ENCODE data around the gene MFSD6. TPM values are rescaled to one million over a fixed set of nuclear protein-coding genes. Genes with fewer than 3 reads are reported as not detected.

The MFSD6 gene
- polyA plus RNA-seq, 3 donors: 8.8 to 15.7 (median 12.9) TPM

DNA sequence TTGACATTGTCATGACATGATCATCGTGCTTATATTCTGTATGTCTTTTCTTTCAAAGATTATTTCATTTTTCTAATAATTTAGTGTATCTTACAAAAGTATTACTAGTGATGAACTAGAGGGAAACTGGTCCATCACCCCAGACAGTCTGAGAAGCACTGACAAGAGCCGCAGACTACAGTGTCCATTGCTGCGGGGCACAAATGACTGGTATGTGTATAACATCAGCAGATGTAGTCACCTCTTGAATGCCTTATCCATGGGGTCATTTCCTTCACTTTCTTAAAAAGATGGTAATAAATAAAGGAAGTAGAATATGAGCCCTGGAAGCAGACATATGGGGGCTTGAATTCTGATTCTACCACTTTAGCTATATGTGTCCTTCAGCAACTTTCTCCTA is 96.8 kb downstream of the MFSD6 start:
- no peaks in the 10 kb centered on the region for H3K9me3 ChIP-seq (replicated peaks in 1 of 2; ENCODE audit: control insufficient read depth in 1 of 2, insufficient read depth in 1 of 2, low read length in 2 of 2)
- no CpG with 5 or more reads among the region's 3 CpGs for WGBS (ENCODE audit: insufficient coverage)
- no peak overlapping the region for H3K4me2 ChIP-seq (replicated peaks; ENCODE audit: extremely low read depth, low read length, poor library complexity, severe bottlenecking)
- peaks cover 0 to 1% (median 0%) of the 10 kb centered on the region in 3 donors for H3K27me3 Mint-ChIP-seq (ENCODE audit: low read depth in 3 of 3)
- peaks cover 58 to 65% of the 10 kb centered on the region in 2 donors for H3K36me3 Mint-ChIP-seq
- intact Hi-C loops (cut with micrococcal nuclease): no loop called here
- peaks cover 58 to 93% of the 10 kb centered on the region in 2 donors for H3K36me3 ChIP-seq (replicated peaks in 1 of 2; ENCODE audit: control insufficient read depth in 1 of 2, insufficient read depth in 2 of 2, low read length in 2 of 2)
- no peaks in the 10 kb centered on the region for H3K4me1 ChIP-seq (ENCODE audit: control insufficient read depth in 1 of 2, insufficient read depth in 2 of 2, low read length in 2 of 2)
- no peak overlapping the region for H3K9ac ChIP-seq (ENCODE audit: insufficient read depth, low read length, poor library complexity, severe bottlenecking)
- H4K20me1 ChIP-seq (ENCODE audit: insufficient read depth, low read length): no peaks in the 10 kb centered on the region
- H2AFZ ChIP-seq (ENCODE audit: insufficient read depth, low read depth, low read length, poor library complexity, severe bottlenecking): no peak overlapping the region
- H3K79me2 ChIP-seq (ENCODE audit: insufficient read depth, low read length): no peaks in the 10 kb centered on the region
- TF ChIP-seq, protein P1, sequence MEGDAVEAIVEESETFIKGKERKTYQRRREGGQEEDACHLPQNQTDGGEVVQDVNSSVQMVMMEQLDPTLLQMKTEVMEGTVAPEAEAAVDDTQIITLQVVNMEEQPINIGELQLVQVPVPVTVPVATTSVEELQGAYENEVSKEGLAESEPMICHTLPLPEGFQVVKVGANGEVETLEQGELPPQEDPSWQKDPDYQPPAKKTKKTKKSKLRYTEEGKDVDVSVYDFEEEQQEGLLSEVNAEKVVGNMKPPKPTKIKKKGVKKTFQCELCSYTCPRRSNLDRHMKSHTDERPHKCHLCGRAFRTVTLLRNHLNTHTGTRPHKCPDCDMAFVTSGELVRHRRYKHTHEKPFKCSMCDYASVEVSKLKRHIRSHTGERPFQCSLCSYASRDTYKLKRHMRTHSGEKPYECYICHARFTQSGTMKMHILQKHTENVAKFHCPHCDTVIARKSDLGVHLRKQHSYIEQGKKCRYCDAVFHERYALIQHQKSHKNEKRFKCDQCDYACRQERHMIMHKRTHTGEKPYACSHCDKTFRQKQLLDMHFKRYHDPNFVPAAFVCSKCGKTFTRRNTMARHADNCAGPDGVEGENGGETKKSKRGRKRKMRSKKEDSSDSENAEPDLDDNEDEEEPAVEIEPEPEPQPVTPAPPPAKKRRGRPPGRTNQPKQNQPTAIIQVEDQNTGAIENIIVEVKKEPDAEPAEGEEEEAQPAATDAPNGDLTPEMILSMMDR (IDR thresholded peaks at IDR 0.05): no peak
- H3K27ac ChIP-seq (ENCODE audit: low read depth in 1 of 2, low read length in 2 of 2): no peak overlapping the region
- no peaks in the 10 kb centered on the region for H3K9me3 Mint-ChIP-seq
- DNase-seq: no peak
- H3K27me3 ChIP-seq (ENCODE audit: control insufficient read depth in 2 of 2, insufficient read depth in 2 of 2, low read length in 2 of 2): no peaks in the 10 kb centered on the region
- H3K4me3 Mint-ChIP-seq: no peak overlapping the region
- H3K4me3 ChIP-seq (replicated peaks in 1 of 3; ENCODE audit: low read depth in 2 of 3, low read length in 3 of 3): no peak overlapping the region
- H3K4me1 Mint-ChIP-seq: no peaks in the 10 kb centered on the region
- no peak overlapping the region for H3K27ac Mint-ChIP-seq

DNA sequence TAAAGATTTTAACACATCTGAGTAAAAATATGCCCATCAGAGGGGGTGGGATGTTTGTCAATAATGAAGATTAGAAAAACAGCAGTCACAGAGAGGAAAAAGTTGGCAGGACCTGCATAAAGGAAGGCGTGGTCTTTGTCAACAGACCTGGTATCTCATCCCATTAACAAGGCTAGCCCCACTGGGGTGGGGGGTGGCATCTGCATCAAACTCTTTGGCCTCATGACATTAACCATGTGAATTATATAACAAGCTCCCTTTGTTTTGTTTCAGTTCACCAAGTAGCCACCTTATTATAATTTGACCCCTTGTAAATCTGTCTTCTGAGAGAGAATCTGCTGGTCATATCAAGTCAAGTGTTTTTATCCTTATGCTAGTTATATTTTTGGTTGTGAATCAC is 97.5 kb downstream of the MFSD6 start:
- H3K4me1 Mint-ChIP-seq: no peaks in the 10 kb centered on the region
- Histone ChIP-seq H2AFZ (ENCODE audit: insufficient read depth, low read depth, low read length, poor library complexity, severe bottlenecking) (no peak overlapping the region), H3K27me3 (ENCODE audit: control insufficient read depth in 2 of 2, insufficient read depth in 2 of 2, low read length in 2 of 2) (no peaks in the 10 kb centered on the region)

More for the DNA sequence above, 97.5 kb downstream of the MFSD6 start:
- TF ChIP-seq, protein P1 (IDR thresholded peaks at IDR 0.05): no peak
- DNase-seq: no peak
- no CpG with 5 or more reads among the region's 1 CpG for WGBS (ENCODE audit: insufficient coverage)
- no peaks in the 10 kb centered on the region for H3K79me2 ChIP-seq (ENCODE audit: insufficient read depth, low read length)
- H3K27ac ChIP-seq (ENCODE audit: low read depth in 1 of 2, low read length in 2 of 2): no peak overlapping the region
- H3K27ac Mint-ChIP-seq: no peak overlapping the region
- no peak overlapping the region for H3K4me3 Mint-ChIP-seq
- H3K4me3 ChIP-seq (replicated peaks in 1 of 3; ENCODE audit: low read depth in 2 of 3, low read length in 3 of 3): no peak overlapping the region
- peaks cover 0 to 1% (median 0%) of the 10 kb centered on the region in 3 donors for H3K27me3 Mint-ChIP-seq (ENCODE audit: low read depth in 3 of 3)
- no peaks in the 10 kb centered on the region for H3K9me3 Mint-ChIP-seq
- no peak overlapping the region for H3K9ac ChIP-seq (ENCODE audit: insufficient read depth, low read length, poor library complexity, severe bottlenecking)
- H4K20me1 ChIP-seq (ENCODE audit: insufficient read depth, low read length): no peaks in the 10 kb centered on the region
- H3K4me1 ChIP-seq (ENCODE audit: control insufficient read depth in 1 of 2, insufficient read depth in 2 of 2, low read length in 2 of 2): no peaks in the 10 kb centered on the region
- intact Hi-C loops (cut with micrococcal nuclease): no loop called here
- H3K36me3 Mint-ChIP-seq: peaks cover 55 to 61% of the 10 kb centered on the region in 2 donors
- H3K36me3 ChIP-seq (replicated peaks in 1 of 2; ENCODE audit: control insufficient read depth in 1 of 2, insufficient read depth in 2 of 2, low read length in 2 of 2): peaks cover 50 to 85% of the 10 kb centered on the region in 2 donors
- no peaks in the 10 kb centered on the region for H3K9me3 ChIP-seq (replicated peaks in 1 of 2; ENCODE audit: control insufficient read depth in 1 of 2, insufficient read depth in 1 of 2, low read length in 2 of 2)
- H3K4me2 ChIP-seq (replicated peaks; ENCODE audit: extremely low read depth, low read length, poor library complexity, severe bottlenecking): no peak overlapping the region
